ENCODE results near the gene WDR35. TPM values are rescaled to one million over a fixed set of nuclear protein-coding genes. Genes with fewer than 3 reads are reported as not detected.
"Not testable (repeated sequence)": the region's sequence is repeated elsewhere in the genome, so short reads cannot be mapped to it uniquely, and the experiment has no call there.

WDR35 gene
- total and polyA plus RNA-seq, 5 donors = 2.2 to 7.2 (median 6.9) TPM

GRCh38 chr2:19901442-19902215, 88.3 kb downstream of the WDR35 start, which contains the start of gene TTC32:
TTC32 (minus strand) TSS chr2:19901983; CDS start chr2:19901854, 129 bp downstream.
- ATAC-seq (peak; percentile 98 to 99), DNase-seq (peak; percentile 94 to 98 (median 97))
- under 1% methylated on average over 65 of the region's 65 CpGs for WGBS
- intact Hi-C loops (cut with DNase I) = no loop called here
- Histone ChIP-seq H3K4me3 (ENCODE audit: low read length) (peak within 1 kb of the TSS; percentile 85), H3K9me3 (ENCODE audit: control insufficient read depth, low read length) (no peaks in the 10 kb centered on the region), H3K27me3 (ENCODE audit: control insufficient read depth, insufficient read depth) (no peaks in the 10 kb centered on the region), H3K27ac (ENCODE audit: low read length) (peak within 1 kb of the TSS; percentile 98), H3K4me1 (ENCODE audit: control insufficient read depth, insufficient read depth, low read length) (peaks cover 9% of the 10 kb centered on the region)

- 1% methylated on average over 26 of the region's 26 CpGs for WGBS
- H3K4me3 ChIP-seq (ENCODE audit: low read length) = peak overlapping the region; percentile 85
- ATAC-seq = peak in 1 of 2 donors; percentile 2
- peak overlapping the region; percentile 98 for H3K27ac ChIP-seq (ENCODE audit: low read length)
- DNase-seq = no peak
- peaks cover 9% of the 10 kb centered on the region for H3K4me1 ChIP-seq (ENCODE audit: control insufficient read depth, insufficient read depth, low read length)
- intact Hi-C loops (cut with DNase I) = no loop called here
- H3K27me3 ChIP-seq (ENCODE audit: control insufficient read depth, insufficient read depth) = no peaks in the 10 kb centered on the region
- H3K9me3 ChIP-seq (ENCODE audit: control insufficient read depth, low read length) = no peaks in the 10 kb centered on the region
Observed at GRCh38 chr2:19900931-19901441, 88.9 kb downstream of the WDR35 start.

- H3K4me3 ChIP-seq (ENCODE audit: low read length) = peak overlapping the region; percentile 85
- peaks cover 9% of the 10 kb centered on the region for H3K4me1 ChIP-seq (ENCODE audit: control insufficient read depth, insufficient read depth, low read length)
- no peaks in the 10 kb centered on the region for H3K27me3 ChIP-seq (ENCODE audit: control insufficient read depth, insufficient read depth)
- ATAC-seq (no peak), DNase-seq (no peak)
- H3K9me3 ChIP-seq (ENCODE audit: control insufficient read depth, low read length) = no peaks in the 10 kb centered on the region
- H3K27ac ChIP-seq (ENCODE audit: low read length) = no peak overlapping the region
- intact Hi-C loops (cut with DNase I) = no loop called here
- 42% methylated on average over 11 of the region's 11 CpGs for WGBS
Observed at GRCh38 chr2:19899985-19900930, 89.6 kb downstream of the WDR35 start.

GRCh38 chr2:19898592-19899329, 91.1 kb downstream of the WDR35 start:
- H3K4me3 ChIP-seq (ENCODE audit: low read length) = no peak overlapping the region
- H3K27me3 ChIP-seq (ENCODE audit: control insufficient read depth, insufficient read depth) = no peaks in the 10 kb centered on the region
- no peak overlapping the region for H3K27ac ChIP-seq (ENCODE audit: low read length)
- ATAC-seq = no peak
- 74% methylated on average over 7 of the region's 7 CpGs for WGBS
- DNase-seq = no peak
- peaks cover 9% of the 10 kb centered on the region for H3K4me1 ChIP-seq (ENCODE audit: control insufficient read depth, insufficient read depth, low read length)
- intact Hi-C loops (cut with DNase I) = no loop called here
- no peaks in the 10 kb centered on the region for H3K9me3 ChIP-seq (ENCODE audit: control insufficient read depth, low read length)

- H3K4me3 ChIP-seq (ENCODE audit: low read length) = no peak overlapping the region
- ATAC-seq (no peak), DNase-seq (no peak)
- no peak overlapping the region for H3K27ac ChIP-seq (ENCODE audit: low read length)
- H3K4me1 ChIP-seq (ENCODE audit: control insufficient read depth, insufficient read depth, low read length) = peaks cover 9% of the 10 kb centered on the region
- H3K9me3 ChIP-seq (ENCODE audit: control insufficient read depth, low read length) = no peaks in the 10 kb centered on the region
- intact Hi-C loops (cut with DNase I) = no loop called here
- WGBS = 63% methylated on average over 5 of the region's 5 CpGs
- no peaks in the 10 kb centered on the region for H3K27me3 ChIP-seq (ENCODE audit: control insufficient read depth, insufficient read depth)
Observed at GRCh38 chr2:19897623-19898245, 92.2 kb downstream of the WDR35 start.

- WGBS = 72% methylated on average over 3 of the region's 3 CpGs
- H3K27me3 ChIP-seq (ENCODE audit: control insufficient read depth, insufficient read depth) = no peaks in the 10 kb centered on the region
- intact Hi-C loops (cut with DNase I) = no loop called here
- H3K4me3 ChIP-seq (ENCODE audit: low read length) = no peak overlapping the region
- ATAC-seq (no peak), DNase-seq (no peak)
- peaks cover 9% of the 10 kb centered on the region for H3K4me1 ChIP-seq (ENCODE audit: control insufficient read depth, insufficient read depth, low read length)
- H3K27ac ChIP-seq (ENCODE audit: low read length) = no peak overlapping the region
- H3K9me3 ChIP-seq (ENCODE audit: control insufficient read depth, low read length) = no peaks in the 10 kb centered on the region
Observed at GRCh38 chr2:19895535-19895934, 94.4 kb downstream of the WDR35 start.

GRCh38 chr2:19894134-19894792, 95.6 kb downstream of the WDR35 start:
- Histone ChIP-seq H3K4me3 (ENCODE audit: low read length) (no peak overlapping the region), H3K27me3 (ENCODE audit: control insufficient read depth, insufficient read depth) (no peaks in the 10 kb centered on the region), H3K9me3 (ENCODE audit: control insufficient read depth, low read length) (no peaks in the 10 kb centered on the region), H3K4me1 (ENCODE audit: control insufficient read depth, insufficient read depth, low read length) (peaks cover 4% of the 10 kb centered on the region), H3K27ac (ENCODE audit: low read length) (no peak overlapping the region)
- WGBS = 93% methylated on average over 4 of the region's 4 CpGs
- intact Hi-C loops (cut with DNase I) = no loop called here
- DNase-seq = no peak
- no peak for ATAC-seq

GRCh38 chr2:19893520-19894133, 96.3 kb downstream of the WDR35 start:
- ATAC-seq (no peak), DNase-seq (no peak)
- no peak overlapping the region for H3K4me3 ChIP-seq (ENCODE audit: low read length)
- no peaks in the 10 kb centered on the region for H3K27me3 ChIP-seq (ENCODE audit: control insufficient read depth, insufficient read depth)
- H3K27ac ChIP-seq (ENCODE audit: low read length) = no peak overlapping the region
- H3K4me1 ChIP-seq (ENCODE audit: control insufficient read depth, insufficient read depth, low read length) = peaks cover 3% of the 10 kb centered on the region
- intact Hi-C loops (cut with DNase I) = no loop called here
- no peaks in the 10 kb centered on the region for H3K9me3 ChIP-seq (ENCODE audit: control insufficient read depth, low read length)
- 80% methylated on average over 4 of the region's 4 CpGs for WGBS

GRCh38 chr2:19891971-19892370, 97.9 kb downstream of the WDR35 start:
- H3K4me1 ChIP-seq (ENCODE audit: control insufficient read depth, insufficient read depth, low read length); H3K4me3 ChIP-seq (ENCODE audit: low read length); H3K9me3 ChIP-seq (ENCODE audit: control insufficient read depth, low read length); H3K27me3 ChIP-seq (ENCODE audit: control insufficient read depth, insufficient read depth); intact Hi-C loops (cut with DNase I); H3K27ac ChIP-seq (ENCODE audit: low read length); DNase-seq: not testable (repeated sequence)
- ATAC-seq = peak in 1 of 2 donors; percentile 39
- WGBS = 54% methylated on average over 4 of the region's 4 CpGs
